HG03103 (cell line): Measurements from ENCODE around the gene INHA.

Source experiments
- ATAC-seq: cut with Tn5 transposase; IDR thresholded peaks from one replicate; pipeline ENCODE4 v1.9.1; 2021; ENCODE audit warnings: low read depth; ENCODE audit not compliant: unreplicated experiment

The INHA gene

GRCh38 chr2:219572237-219573001 lies at the start of gene INHA:
Gene INHA (plus strand): TSS chr2:219572310. CDS start chr2:219572375, 65 bp downstream.
- ATAC-seq = no peak

GRCh38 chr2:219523031-219523671 lies 49.0 kb upstream of the INHA start:
- no peak for ATAC-seq

- ATAC-seq = no peak
These were observed 47.3 kb upstream of the INHA start for GRCh38 chr2:219524817-219525216.

GRCh38 chr2:219525533-219526232 lies 46.4 kb upstream of the INHA start:
- no peak for ATAC-seq

GRCh38 chr2:219526320-219527075 lies 45.6 kb upstream of the INHA start:
- ATAC-seq = no peak

GRCh38 chr2:219527076-219527394 lies 45.1 kb upstream of the INHA start:
- no peak for ATAC-seq

- no peak for ATAC-seq
These were observed 44.6 kb upstream of the INHA start for GRCh38 chr2:219527472-219527871.

- ATAC-seq = peak; percentile 80
These were observed 41.8 kb upstream of the INHA start for GRCh38 chr2:219530048-219530963.

GRCh38 chr2:219531639-219532377 lies 40.3 kb upstream of the INHA start:
- ATAC-seq = no peak

- ATAC-seq = no peak
These were observed 39.8 kb upstream of the INHA start for GRCh38 chr2:219532378-219532649.

GRCh38 chr2:219533930-219534661 lies 38.0 kb upstream of the INHA start:
- no peak for ATAC-seq

GRCh38 chr2:219536425-219536824 lies 35.7 kb upstream of the INHA start:
- no peak for ATAC-seq

GRCh38 chr2:219536967-219537366 lies 35.1 kb upstream of the INHA start:
- ATAC-seq = no peak

GRCh38 chr2:219537657-219538488 lies 34.2 kb upstream of the INHA start:
- no peak for ATAC-seq

GRCh38 chr2:219538504-219538951 lies 33.6 kb upstream of the INHA start:
- ATAC-seq = no peak

GRCh38 chr2:219538956-219539788 lies 32.9 kb upstream of the INHA start:
- no peak for ATAC-seq
